Keratinocyte (primary cell): ENCODE data around the gene TBC1D8B. TPM values are rescaled to one million over a fixed set of nuclear protein-coding genes. Genes with fewer than 3 reads are reported as not detected.

Source experiments
- DNase-seq: peaks from one replicate; pipeline ENCODE4 v3.0.0-alpha.2; 2011; ENCODE audit warnings: low read depth, missing footprints, low spot score
- FAIRE-seq: peaks from 2 replicates; lab custom pipeline; 2011; peaks lifted over from hg19 to GRCh38; lab: Jason Lieb, UNC
- H2AFZ ChIP-seq: 2 replicates; pipeline ENCODE4 v1.6.0; 2012; ENCODE audit warnings: low read length, control low read depth, inconsistent platforms; ENCODE audit not compliant: control insufficient read depth
- H3K27ac ChIP-seq: 2 replicates; pipeline ENCODE4 v1.5.1; 2011; ENCODE audit warnings: low read length; ENCODE audit not compliant: control insufficient read depth, insufficient read depth
- H3K27me3 ChIP-seq: 3 replicates; pipeline ENCODE4 v1.6.0; 2011; ENCODE audit warnings: low read length; ENCODE audit not compliant: control insufficient read depth, insufficient read depth; ENCODE audit errors: extremely low read depth
- H3K36me3 ChIP-seq, 2 experiments: 2 replicates in 1 of 2; 3 replicates in 1 of 2; pipeline ENCODE4 v1.5.1; 2011; ENCODE audit warnings: low read length in 2 of 2, mild to moderate bottlenecking in 1 of 2; ENCODE audit not compliant: control insufficient read depth in 2 of 2, insufficient read depth in 2 of 2; ENCODE audit errors: extremely low read depth in 1 of 2
- H3K4me1 ChIP-seq: 3 replicates; pipeline ENCODE4 v1.5.1; 2011; ENCODE audit warnings: low read length; ENCODE audit not compliant: control insufficient read depth, insufficient read depth; ENCODE audit errors: extremely low read depth
- H3K4me2 ChIP-seq: 3 replicates; pipeline ENCODE4 v1.6.0; 2011; ENCODE audit warnings: low read depth, low read length; ENCODE audit not compliant: control insufficient read depth, insufficient read depth; ENCODE audit errors: extremely low read depth
- H3K4me3 ChIP-seq, 3 experiments: fragments of 200-600 bp in 1 of 3; sonication (generic) in 1 of 3; 2 replicates in 2 of 3; 3 replicates in 1 of 3; pipeline ENCODE4 v1.5.1; 2011 to 2016; ENCODE audit warnings: low read length in 3 of 3, mild to moderate bottlenecking in 3 of 3, control low read depth in 2 of 3, inconsistent platforms in 1 of 3, low read depth in 1 of 3, mixed read lengths in 1 of 3, mixed run types in 1 of 3, moderate library complexity in 1 of 3; ENCODE audit not compliant: control insufficient read depth in 2 of 3, insufficient read depth in 2 of 3; ENCODE audit errors: extremely low read depth in 1 of 3
- H3K79me2 ChIP-seq: 2 replicates; pipeline ENCODE4 v1.6.0; 2012; ENCODE audit warnings: low read length; ENCODE audit not compliant: control insufficient read depth, insufficient read depth
- H3K9ac ChIP-seq: 3 replicates; pipeline ENCODE4 v1.6.0; 2011; ENCODE audit warnings: low read length; ENCODE audit not compliant: control insufficient read depth, insufficient read depth; ENCODE audit errors: extremely low read depth
- H3K9me1 ChIP-seq: 3 replicates; pipeline ENCODE4 v1.6.0; 2011; ENCODE audit warnings: low read length; ENCODE audit not compliant: control insufficient read depth, insufficient read depth; ENCODE audit errors: extremely low read depth
- H3K9me3 ChIP-seq: 2 replicates; pipeline ENCODE4 v1.5.1; 2012; ENCODE audit warnings: low read depth, low read length; ENCODE audit not compliant: control insufficient read depth
- H4K20me1 ChIP-seq: 3 replicates; pipeline ENCODE4 v1.6.0; 2011; ENCODE audit warnings: low read length; ENCODE audit not compliant: control insufficient read depth, insufficient read depth; ENCODE audit errors: extremely low read depth
- EZH2 ChIP-seq: IDR thresholded peaks from one replicate; pipeline ENCODE4 v1.6.1; 2012; ENCODE audit warnings: inconsistent platforms, mild to moderate bottlenecking, low read length, moderate library complexity
- dilution Hi-C: fragments of 300-500 bp; cut with MboI; formaldehyde crosslinking; loops from one replicate; pipeline ENCODE4 v1.7.0; 2020; ENCODE audit warnings: low sequenced_read_pairs; ENCODE audit not compliant: extremely low pct_ligation_motif_present
- polyA plus RNA-seq, 5 experiments: library from polyadenylated mRNA; depleted of rRNA in 3 of 5; stranded (reverse) in 3 of 5; stranded (forward) in 1 of 5; unstranded in 1 of 5; fragments of >200 nt; gene quantifications; 1 replicate in 1 of 5; 2 replicates in 3 of 5; 3 replicates in 1 of 5; pipeline versions ENCODE4 v1.2.1 to v1.2.3, GENCODE V29; 2011 to 2012; ENCODE audit warnings: missing spikeins in 2 of 5, low read depth in 1 of 5, low replicate concordance in 1 of 5
- TF ChIP-seq, protein P1 (sequence below), 3 experiments: IDR thresholded peaks in 1 of 3; conservative IDR thresholded peaks in 1 of 3; optimal IDR thresholded peaks in 1 of 3; 2 replicates in 2 of 3; 3 replicates in 1 of 3; pipeline versions ENCODE3 to v1.5.1; 2011; ENCODE audit warnings: low read length in 3 of 3, mild to moderate bottlenecking in 3 of 3, moderate library complexity in 2 of 3, control low read depth in 1 of 3, inconsistent platforms in 1 of 3; ENCODE audit not compliant: insufficient read depth in 2 of 3; ENCODE audit errors: extremely low read depth in 1 of 3

TBC1D8B gene
- polyA plus RNA-seq, 1 donor (not counting 4 experiments of a cell fraction or from before 2014, with no cell fraction given), result 5.4 TPM

DNA sequence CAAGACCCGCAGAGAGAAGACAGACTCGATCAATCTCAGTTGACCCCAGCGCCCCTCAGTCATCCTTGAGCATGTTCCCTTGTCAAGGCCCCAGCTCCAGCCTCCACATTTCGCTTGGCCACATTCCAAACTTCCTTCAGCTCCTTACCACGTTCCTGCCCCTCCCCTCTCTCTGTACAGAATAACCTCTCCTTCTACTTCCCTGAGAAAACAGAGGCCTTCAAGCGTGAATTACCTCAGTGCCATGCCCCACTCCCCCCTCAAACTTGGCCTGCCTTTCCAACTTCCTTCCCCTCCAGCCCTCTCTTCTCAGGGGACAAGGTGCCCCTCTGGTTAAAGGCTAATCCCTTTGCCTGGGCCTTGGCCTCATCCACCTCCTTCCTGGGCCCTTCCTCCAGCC is 103.9 kb downstream of the TBC1D8B start:
- H3K4me1 ChIP-seq, result no peaks in the 10 kb centered on the region
- H3K36me3 ChIP-seq, result no peaks in the 10 kb centered on the region
- no peak overlapping the region for H3K9ac ChIP-seq
- no peak overlapping the region for H3K4me3 ChIP-seq
- no peak overlapping the region for H3K4me2 ChIP-seq
- DNase-seq, result no peak
- TF ChIP-seq, protein P1, sequence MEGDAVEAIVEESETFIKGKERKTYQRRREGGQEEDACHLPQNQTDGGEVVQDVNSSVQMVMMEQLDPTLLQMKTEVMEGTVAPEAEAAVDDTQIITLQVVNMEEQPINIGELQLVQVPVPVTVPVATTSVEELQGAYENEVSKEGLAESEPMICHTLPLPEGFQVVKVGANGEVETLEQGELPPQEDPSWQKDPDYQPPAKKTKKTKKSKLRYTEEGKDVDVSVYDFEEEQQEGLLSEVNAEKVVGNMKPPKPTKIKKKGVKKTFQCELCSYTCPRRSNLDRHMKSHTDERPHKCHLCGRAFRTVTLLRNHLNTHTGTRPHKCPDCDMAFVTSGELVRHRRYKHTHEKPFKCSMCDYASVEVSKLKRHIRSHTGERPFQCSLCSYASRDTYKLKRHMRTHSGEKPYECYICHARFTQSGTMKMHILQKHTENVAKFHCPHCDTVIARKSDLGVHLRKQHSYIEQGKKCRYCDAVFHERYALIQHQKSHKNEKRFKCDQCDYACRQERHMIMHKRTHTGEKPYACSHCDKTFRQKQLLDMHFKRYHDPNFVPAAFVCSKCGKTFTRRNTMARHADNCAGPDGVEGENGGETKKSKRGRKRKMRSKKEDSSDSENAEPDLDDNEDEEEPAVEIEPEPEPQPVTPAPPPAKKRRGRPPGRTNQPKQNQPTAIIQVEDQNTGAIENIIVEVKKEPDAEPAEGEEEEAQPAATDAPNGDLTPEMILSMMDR (optimal IDR thresholded peaks at IDR 0.05 in 1 of 3, IDR thresholded peaks at IDR 0.05 in 1 of 3, conservative IDR thresholded peaks at IDR 0.05 in 1 of 3; ENCODE audit: extremely low read depth in 1 of 3, insufficient read depth in 2 of 3, low read length in 3 of 3), result no peak
- no peak for TF ChIP-seq EZH2
- dilution Hi-C loops, result no loop called here
- no peak overlapping the region for H2AFZ ChIP-seq
- FAIRE-seq, result no peak
- no peaks in the 10 kb centered on the region for H3K9me3 ChIP-seq
- H3K27me3 ChIP-seq, result peaks cover 7% of the 10 kb centered on the region
- no peaks in the 10 kb centered on the region for H4K20me1 ChIP-seq
- no peak overlapping the region for H3K27ac ChIP-seq
- no peaks in the 10 kb centered on the region for H3K9me1 ChIP-seq
- no peaks in the 10 kb centered on the region for H3K79me2 ChIP-seq

DNA sequence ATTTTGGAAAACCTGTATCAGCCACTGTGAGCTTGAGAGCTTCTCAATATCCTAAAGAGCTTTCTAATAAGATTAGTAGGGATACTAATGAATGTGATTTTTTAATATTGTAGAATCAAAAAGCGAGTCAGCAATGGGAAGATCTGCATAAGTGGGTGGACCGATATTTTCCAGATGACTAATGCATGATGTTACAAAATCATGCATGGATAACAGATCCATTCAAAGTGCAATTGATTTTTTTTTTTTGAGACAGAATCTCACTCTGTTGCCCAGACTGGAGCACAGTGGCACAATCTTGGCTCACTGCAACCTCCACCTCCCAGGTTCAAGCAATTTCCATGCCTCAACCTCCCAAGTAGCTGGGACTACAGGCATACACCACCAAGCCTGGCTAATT is 110.4 kb downstream of the TBC1D8B start:
- no peak overlapping the region for H3K4me3 ChIP-seq
- DNase-seq (no peak), FAIRE-seq (no peak)
- dilution Hi-C loops, result no loop called here
- H3K9me3 ChIP-seq, result no peaks in the 10 kb centered on the region
- TF ChIP-seq, protein P1 (optimal IDR thresholded peaks at IDR 0.05 in 1 of 3, IDR thresholded peaks at IDR 0.05 in 1 of 3, conservative IDR thresholded peaks at IDR 0.05 in 1 of 3; ENCODE audit: extremely low read depth in 1 of 3, insufficient read depth in 2 of 3, low read length in 3 of 3), result no peak
- TF ChIP-seq EZH2, result no peak
- no peak overlapping the region for H2AFZ ChIP-seq
- H3K27ac ChIP-seq, result no peak overlapping the region
- no peak overlapping the region for H3K4me2 ChIP-seq
- peaks cover 7% of the 10 kb centered on the region for H3K27me3 ChIP-seq
- no peak overlapping the region for H3K9ac ChIP-seq
- H3K9me1 ChIP-seq, result no peaks in the 10 kb centered on the region
- no peaks in the 10 kb centered on the region for H3K36me3 ChIP-seq
- no peaks in the 10 kb centered on the region for H4K20me1 ChIP-seq
- no peaks in the 10 kb centered on the region for H3K79me2 ChIP-seq
- peaks cover 5% of the 10 kb centered on the region for H3K4me1 ChIP-seq
